Ovary (tissue), 9 donors: Measurements from ENCODE around the gene AGPAT4. TPM values are rescaled to one million over a fixed set of nuclear protein-coding genes. Genes with fewer than 3 reads are reported as not detected.

Experiments used
- DNase-seq, 5 donors: peaks; one replicate each; pipeline ENCODE4 v3.0.0-alpha.2; 2019 to 2020
- H3K27ac ChIP-seq, 2 donors: fragments of 200-600 bp; one replicate each; pipeline versions ENCODE4 v1.5.1 to v1.8.0; 2019 to 2022
- H3K27me3 ChIP-seq: fragments of 200-600 bp; one replicate; pipeline ENCODE4 v1.8.0; 2022
- H3K36me3 ChIP-seq: fragments of 200-600 bp; sonication (generic); one replicate; pipeline ENCODE4 v1.5.1; 2019
- H3K4me1 ChIP-seq: one replicate; pipeline ENCODE4 v1.8.1; 2013; ENCODE audit warnings: mild to moderate bottlenecking, moderate library complexity; ENCODE audit not compliant: insufficient read depth
- H3K4me3 ChIP-seq: fragments of 200-600 bp; sonication (generic); one replicate; pipeline ENCODE4 v1.5.1; 2017
- H3K9me3 ChIP-seq, 2 donors: fragments of 200-600 bp in 1 of 2; sonication (generic) in 1 of 2; one replicate each; pipeline versions ENCODE4 v1.5.1 to v1.8.1; 2013 to 2019; ENCODE audit warnings: mild to moderate bottlenecking in 1 of 2, moderate library complexity in 1 of 2
- CTCF ChIP-seq, 3 donors: fragments of 450-650 bp in 2 of 3; fragments of 200-600 bp in 1 of 3; IDR thresholded peaks; one replicate each; pipeline versions ENCODE4 v1.5.1 to v1.8.0; 2016 to 2022; ENCODE audit warnings: antibody characterized with exemption in 3 of 3, mild to moderate bottlenecking in 1 of 3
- EP300 ChIP-seq: sonication (generic); formaldehyde crosslinking; IDR thresholded peaks from one replicate; pipeline ENCODE4 v1.6.1; 2017; ENCODE audit warnings: antibody characterized with exemption
- POLR2A ChIP-seq: fragments of 450-650 bp; IDR thresholded peaks from one replicate; pipeline ENCODE4 v1.6.1; 2017; ENCODE audit warnings: antibody characterized with exemption, mild to moderate bottlenecking, moderate library complexity
- WGBS, 3 donors: extraction: QIAGEN DNeasy Blood & Tissue Kit in 1 of 3; methylation state at CpG; one replicate each; pipeline versions ENCODE4 v1.1.5 to v1.1.7; 2013 to 2017; 5-methylcytosine and 5-hydroxymethylcytosine counted together
- intact Hi-C, 4 donors: fragments of 100-400 bp; cut with DNase I; formaldehyde crosslinking; loops; one replicate each; pipeline versions ENCODE4 v1.11.0 to v1.15.1; 2022 to 2023
- polyA plus RNA-seq, 2 donors: library from polyadenylated mRNA; stranded (reverse); fragments of 200-250 nt in 1 of 2; fragments of 350-450 nt in 1 of 2; fragmentation: Illumina TruSeq in 1 of 2; extraction: RNeasy Lipid Tissue Mini Kit (QIAGEN cat#74804) in 1 of 2; gene quantifications; one replicate each; pipeline ENCODE4 v1.2.3, GENCODE V29; 2013 to 2014
- total RNA-seq, 7 donors: library from RNA; depleted of rRNA in 2 of 7; stranded (reverse); fragments of >200 nt in 2 of 7; fragmentation: NEBNext Ultra II Directional in 3 of 7; extraction: Animal tissue kit (Norgen Biotek cat#: 25700) in 3 of 7; gene quantifications; one replicate each; pipeline versions ENCODE4 v1.1.0 to v1.2.4, GENCODE V29; 2016 to 2023
- donor health status: DM: no; HTN: no; CAD: no; lungs with moderate emphysema.
- donor health status: DM: no; HTN: no; CAD: no.
- donor health status: Bipolar disorder and iron deficiency.
- donor health status: DM: yes; HTN: yes; CAD: no.
- donor health status: DM: no; HTN: no; CAD: no.
- donor health status: DM: yes; HTN: yes; CAD: no.

AGPAT4 gene
- total and polyA plus RNA-seq, 9 donors: 4.4 to 13.7 (median 8.9) TPM

- H3K36me3 ChIP-seq: no peaks in the 10 kb centered on the region
- H3K27ac ChIP-seq: no peak overlapping the region
- H3K4me3 ChIP-seq: no peak overlapping the region
- DNase-seq: no peak
- TF ChIP-seq POLR2A: no peak
- TF ChIP-seq CTCF (IDR thresholded peaks at IDR 0.05): no peak
- no peak for TF ChIP-seq EP300
- intact Hi-C loops: no loop called here
- H3K27me3 ChIP-seq: no peaks in the 10 kb centered on the region
- WGBS, 3 donors: 91 to 95% (median 93%) methylated on average over 3 of the region's 3 CpGs
- peaks cover 12% of the 10 kb centered on the region for H3K4me1 ChIP-seq
- H3K9me3 ChIP-seq: no peaks in the 10 kb centered on the region
Measured at GRCh38 chr6:161223646-161224045, 50.2 kb downstream of the AGPAT4 start.

DNA sequence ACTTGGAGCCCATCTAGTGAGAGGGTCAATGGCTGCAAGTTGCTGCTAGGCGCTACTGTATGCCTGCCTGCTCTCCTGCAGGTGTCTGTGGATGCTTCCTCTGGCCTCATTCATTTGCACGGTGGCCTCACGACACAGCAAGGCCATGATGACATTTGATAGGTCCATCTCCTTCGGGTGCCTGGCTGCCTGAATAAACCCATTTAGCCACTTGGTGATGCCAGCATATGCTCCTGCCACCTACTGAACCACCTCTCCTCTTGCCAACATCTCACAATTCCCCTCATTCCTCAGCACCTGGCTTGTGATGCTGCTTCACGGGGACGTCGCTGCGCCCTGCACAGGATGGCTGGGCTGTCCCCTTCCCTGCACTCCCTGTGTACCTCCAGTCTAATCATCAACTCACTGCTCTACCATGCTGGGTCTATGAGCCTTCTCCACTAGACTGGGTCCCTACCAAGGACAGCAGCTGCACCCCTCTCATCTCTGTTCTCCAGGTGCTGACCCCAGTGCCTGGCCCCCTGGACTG lies 51.1 kb downstream of the AGPAT4 start:
- Histone ChIP-seq H3K9me3 (no peaks in the 10 kb centered on the region), H3K27ac (no peak overlapping the region), H3K36me3 (no peaks in the 10 kb centered on the region), H3K27me3 (no peaks in the 10 kb centered on the region), H3K4me1 (peaks cover 10% of the 10 kb centered on the region), H3K4me3 (no peak overlapping the region)
- WGBS, 3 donors: 95 to 97% (median 95%) methylated on average over 8 of the region's 8 CpGs
- intact Hi-C loops: no loop called here
- no peak for DNase-seq
- TF ChIP-seq EP300 (no peak), POLR2A (no peak), CTCF (IDR thresholded peaks at IDR 0.05) (no peak)

DNA sequence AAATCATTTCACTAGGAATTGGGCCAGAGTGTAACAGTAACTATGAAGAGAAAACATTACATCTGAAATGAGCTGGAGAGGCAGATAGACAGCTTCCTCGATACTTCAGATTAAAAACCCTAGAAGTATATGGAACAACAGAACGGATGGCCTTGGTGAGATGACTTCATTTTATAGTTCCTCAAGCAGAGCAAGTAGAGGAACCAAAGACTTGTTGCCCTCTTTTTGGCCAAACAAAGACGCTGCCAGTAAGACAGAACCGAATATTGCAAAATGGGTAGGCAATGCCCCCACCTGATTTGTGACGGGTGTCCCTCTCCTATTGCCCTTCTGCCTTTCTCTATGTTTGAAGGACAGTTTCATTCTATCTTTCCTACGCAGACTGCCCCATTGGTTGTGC lies 53.5 kb downstream of the AGPAT4 start:
- Histone ChIP-seq H3K9me3 (no peaks in the 10 kb centered on the region), H3K27ac (no peak overlapping the region), H3K36me3 (no peaks in the 10 kb centered on the region), H3K4me1 (no peaks in the 10 kb centered on the region), H3K27me3 (no peaks in the 10 kb centered on the region), H3K4me3 (no peak overlapping the region)
- TF ChIP-seq CTCF (IDR thresholded peaks at IDR 0.05) (no peak), POLR2A (no peak), EP300 (no peak)
- WGBS, 3 donors: 82 to 92% (median 91%) methylated on average over 6 of the region's 6 CpGs
- DNase-seq: no peak
- intact Hi-C loops: no loop called here

GRCh38 chr6:161219680-161220079 lies 54.2 kb downstream of the AGPAT4 start:
- H3K36me3 ChIP-seq: no peaks in the 10 kb centered on the region
- H3K9me3 ChIP-seq: no peaks in the 10 kb centered on the region
- no peak overlapping the region for H3K4me3 ChIP-seq
- H3K4me1 ChIP-seq: peaks cover 4% of the 10 kb centered on the region
- intact Hi-C loops: no loop called here
- TF ChIP-seq POLR2A (no peak), CTCF (IDR thresholded peaks at IDR 0.05) (no peak), EP300 (no peak)
- no peak for DNase-seq
- WGBS, 3 donors: 75 to 86% (median 81%) methylated on average over 2 of the region's 2 CpGs
- no peak overlapping the region for H3K27ac ChIP-seq
- no peaks in the 10 kb centered on the region for H3K27me3 ChIP-seq
